HepG2 (cell line): ENCODE results near the gene GP1BA. TPM values are rescaled to one million over a fixed set of nuclear protein-coding genes. Genes with fewer than 3 reads are reported as not detected.

Experiments
- HDAC6 ChIP-seq: fragments of 200-600 bp; sonication (generic); IDR thresholded peaks from 2 replicates; pipeline ENCODE4 v1.7.0; 2017; ENCODE audit warnings: mild to moderate bottlenecking, antibody characterized with exemption, low read length, low read depth
- HNRNPUL1 ChIP-seq: fragments of 200-400 bp; formaldehyde crosslinking; IDR thresholded peaks from 2 replicates; pipeline ENCODE4 v1.6.1; 2017; ENCODE audit warnings: low read depth, mild to moderate bottlenecking, low read length, moderate library complexity
- IRF2 ChIP-seq: IDR thresholded peaks from 2 replicates; pipeline ENCODE4 v1.6.1; 2018; ENCODE audit warnings: missing genetic modification reagents, missing compliant biosample characterization
- MAX ChIP-seq: IDR thresholded peaks from 2 replicates; pipeline ENCODE4 v1.6.1; 2012; ENCODE audit warnings: inconsistent platforms
- POLR2A ChIP-seq, 2 experiments: IDR thresholded peaks; 2 replicates each; pipeline ENCODE4 v1.6.1; 2011; ENCODE audit warnings: low read depth in 2 of 2, low read length in 2 of 2, mild to moderate bottlenecking in 1 of 2, moderate library complexity in 1 of 2; ENCODE audit not compliant: insufficient read depth in 1 of 2
- RNF2 ChIP-seq: fragments of 450-650 bp; conservative IDR thresholded peaks from 2 replicates; pipeline ENCODE4 v1.6.1; 2016; ENCODE audit warnings: low read depth
- SIN3B ChIP-seq: fragments of 150-350 bp; IDR thresholded peaks from 2 replicates; pipeline ENCODE4 v1.6.1; 2014; ENCODE audit warnings: low read length
- TAF15 ChIP-seq: fragments of 200-400 bp; formaldehyde crosslinking; IDR thresholded peaks from one replicate; pipeline ENCODE4 v1.6.1; 2018; ENCODE audit warnings: mild to moderate bottlenecking, low read depth, low read length; ENCODE audit not compliant: poor library complexity, severe bottlenecking
- TRAFD1 ChIP-seq: sonication (generic); formaldehyde crosslinking; IDR thresholded peaks from 2 replicates; pipeline ENCODE4 v1.5.1; 2020; ENCODE audit warnings: missing genetic modification reagents, mild to moderate bottlenecking, borderline replicate concordance
- USF2 ChIP-seq, 2 experiments: sonication (generic) in 1 of 2; formaldehyde crosslinking in 1 of 2; IDR thresholded peaks; 2 replicates each; pipeline versions ENCODE4 v1.5.1 to v1.6.1; 2011 to 2020; ENCODE audit warnings: borderline replicate concordance in 1 of 2, low read depth in 1 of 2, low read length in 1 of 2, mild to moderate bottlenecking in 1 of 2, missing genetic modification reagents in 1 of 2, moderate library complexity in 1 of 2
- YEATS4 ChIP-seq: sonication (generic); formaldehyde crosslinking; IDR thresholded peaks from 2 replicates; pipeline ENCODE4 v1.4.0; 2020; ENCODE audit warnings: missing genetic modification reagents, borderline replicate concordance
- ZHX2 ChIP-seq, 2 experiments: sonication (generic) in 1 of 2; formaldehyde crosslinking in 1 of 2; IDR thresholded peaks; 2 replicates each; pipeline versions ENCODE4 v1.6.1 to v1.9.0; 2014 to 2022; ENCODE audit warnings: antibody characterized with exemption in 1 of 2, borderline replicate concordance in 1 of 2, inconsistent platforms in 1 of 2, low read depth in 1 of 2, missing genetic modification reagents in 1 of 2
- ZMAT5 ChIP-seq: sonication (generic); formaldehyde crosslinking; IDR thresholded peaks from 2 replicates; pipeline ENCODE4 v1.5.0; 2020; ENCODE audit warnings: mild to moderate bottlenecking, low read depth, missing genetic modification reagents, borderline replicate concordance
- ZNF263 ChIP-seq: sonication (generic); formaldehyde crosslinking; IDR thresholded peaks from 2 replicates; pipeline ENCODE4 v1.4.0; 2020; ENCODE audit warnings: missing genetic modification reagents
- ZNF441 ChIP-seq: sonication (generic); formaldehyde crosslinking; IDR thresholded peaks from 2 replicates; pipeline ENCODE4 v1.7.0; 2021; ENCODE audit warnings: missing genetic modification reagents, borderline replicate concordance
- ZNF501 ChIP-seq: sonication (generic); formaldehyde crosslinking; IDR thresholded peaks from 2 replicates; pipeline ENCODE4 v1.5.1; 2020; ENCODE audit warnings: mild to moderate bottlenecking, moderate library complexity, missing genetic modification reagents
- polyA plus RNA-seq, 8 experiments: library from polyadenylated mRNA; depleted of rRNA in 3 of 8; stranded (reverse) in 7 of 8; unstranded in 1 of 8; fragments of >200 nt; fragmentation: Illumina TruSeq in 4 of 8; extraction: Trizol in 4 of 8; gene quantifications; 2 replicates each; pipeline versions ENCODE4 v1.2.1 to v1.2.3, GENCODE V29; 2011 to 2016; ENCODE audit warnings: low read depth in 4 of 8, missing spikeins in 1 of 8, mixed read lengths in 1 of 8; ENCODE audit not compliant: insufficient read depth in 1 of 8
- total RNA-seq, 5 experiments: library from RNA; depleted of rRNA; stranded (reverse); fragments of >200 nt; fragmentation: Illumina TruSeq; extraction: Trizol; gene quantifications; 2 replicates each; pipeline ENCODE4 v1.2.3, GENCODE V29; 2016; ENCODE audit warnings: low read depth in 1 of 5

Gene GP1BA
- total and polyA plus RNA-seq, 2 of the 13 experiments (the other 11 are each of a cell fraction or from before 2014, with no cell fraction given), result not detected

GRCh38 chr17:4908301-4908700 is 23.8 kb upstream of the GP1BA start (continued):
- TF ChIP-seq ZMAT5 (CRISPR knock-in tag) (no peak), TAF15 (no peak), MAX (peak; percentile 73), IRF2 (CRISPR knock-in tag) (peak; percentile 65; the same call in 1 of the 2 replicates), ZNF263 (peak; percentile 90), TRAFD1 (CRISPR knock-in tag) (no peak), HNRNPUL1 (no peak), ZNF441 (CRISPR knock-in tag) (no peak), RNF2 (no peak), POLR2A (IDR thresholded peaks at IDR 0.05; ENCODE audit: insufficient read depth in 1 of 2, low read depth in 2 of 2, low read length in 2 of 2) (peak; percentile 39 to 76; a peak in 3 of 4 replicates), HDAC6 (no peak), SIN3B (no peak), YEATS4 (CRISPR knock-in tag) (peak; percentile 48; the same call in 1 of the 2 replicates), ZHX2 (IDR thresholded peaks at IDR 0.05; ENCODE audit: low read depth) (no peak), ZHX2 (CRISPR knock-in tag; IDR thresholded peaks at IDR 0.05; ENCODE audit: borderline replicate concordance) (no peak), USF2 (IDR thresholded peaks at IDR 0.05; ENCODE audit: low read depth, low read length) (no peak), USF2 (CRISPR knock-in tag; IDR thresholded peaks at IDR 0.05; ENCODE audit: borderline replicate concordance) (no peak), ZNF501 (CRISPR knock-in tag) (0 out of 2 replicates have a peak, but pooled peaks have one; percentile 3)
